HG03196 (cell line): ENCODE results near the gene HSPA4.
"Not testable (repeated sequence)": the region's sequence is repeated elsewhere in the genome, so short reads cannot be mapped to it uniquely, and the experiment has no call there.

Experiments used
- ATAC-seq: cut with Tn5 transposase; IDR thresholded peaks from one replicate; pipeline ENCODE4 v1.9.1; 2021; ENCODE audit not compliant: unreplicated experiment

The HSPA4 gene

GRCh38 chr5:133121611-133122150 lies 69.9 kb downstream of the HSPA4 start:
- no peak for ATAC-seq

- ATAC-seq, result no peak
Observed at GRCh38 chr5:133122711-133123110, 70.9 kb downstream of the HSPA4 start.

GRCh38 chr5:133123297-133123696 lies 71.5 kb downstream of the HSPA4 start:
- ATAC-seq, result no peak

DNA sequence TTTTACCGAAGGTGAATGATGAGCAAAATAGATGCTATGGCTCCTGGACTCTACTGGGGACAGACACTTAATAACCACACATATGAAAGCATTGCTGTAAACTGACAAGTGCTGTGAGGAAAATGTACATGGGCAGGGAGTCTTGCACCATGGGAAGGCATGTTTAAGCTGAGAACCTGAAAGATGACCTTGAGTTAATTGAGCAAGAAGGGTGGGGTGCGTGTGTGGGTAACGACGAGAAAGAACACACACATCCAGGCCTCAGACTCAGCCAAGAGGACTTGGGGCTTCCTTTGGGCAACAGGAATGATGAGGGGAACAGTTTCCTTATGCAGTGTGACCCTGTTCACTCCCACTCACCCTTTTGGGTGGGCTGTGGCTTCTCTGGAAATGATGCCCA lies 73.1 kb downstream of the HSPA4 start:
- ATAC-seq, result no peak

DNA sequence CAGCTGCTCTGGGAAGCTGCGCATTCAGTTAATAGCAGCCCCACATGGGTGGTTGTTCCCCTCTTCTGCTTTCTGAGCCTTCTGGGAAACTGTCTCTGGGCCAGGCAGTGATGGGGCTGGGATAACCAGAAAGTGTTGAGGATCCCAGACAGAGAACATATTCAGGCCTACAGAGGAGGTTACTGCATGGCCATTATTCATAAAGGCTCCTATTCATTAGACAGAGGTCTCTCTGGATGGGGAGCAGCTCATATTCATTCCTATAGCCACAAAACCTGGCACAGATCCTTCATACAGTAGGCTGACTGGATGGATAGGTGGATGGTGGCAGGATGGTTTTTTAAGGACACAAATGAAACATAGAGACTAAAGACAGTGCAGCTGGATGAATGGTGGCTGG lies 76.3 kb downstream of the HSPA4 start:
- ATAC-seq, result no peak

DNA sequence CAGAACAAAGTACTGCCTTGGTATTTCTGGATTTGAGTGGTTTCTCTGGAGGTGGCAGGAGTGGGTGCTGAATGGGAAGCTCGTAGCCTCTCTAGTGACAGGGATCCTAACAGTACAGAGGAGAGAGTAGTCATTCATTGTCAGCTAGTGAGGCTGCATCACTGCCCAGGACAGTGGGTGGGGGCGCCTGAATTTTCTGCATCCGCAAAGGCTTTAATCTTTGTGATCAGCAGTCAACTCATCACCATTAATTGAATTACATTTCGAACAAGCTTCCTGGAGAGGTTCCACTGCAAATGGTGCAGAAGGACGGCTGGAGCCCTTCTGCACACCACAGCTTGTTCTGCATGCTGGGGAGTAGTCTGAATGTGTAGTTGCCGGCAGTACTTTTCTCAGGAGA lies 77.5 kb downstream of the HSPA4 start:
- no peak for ATAC-seq

DNA sequence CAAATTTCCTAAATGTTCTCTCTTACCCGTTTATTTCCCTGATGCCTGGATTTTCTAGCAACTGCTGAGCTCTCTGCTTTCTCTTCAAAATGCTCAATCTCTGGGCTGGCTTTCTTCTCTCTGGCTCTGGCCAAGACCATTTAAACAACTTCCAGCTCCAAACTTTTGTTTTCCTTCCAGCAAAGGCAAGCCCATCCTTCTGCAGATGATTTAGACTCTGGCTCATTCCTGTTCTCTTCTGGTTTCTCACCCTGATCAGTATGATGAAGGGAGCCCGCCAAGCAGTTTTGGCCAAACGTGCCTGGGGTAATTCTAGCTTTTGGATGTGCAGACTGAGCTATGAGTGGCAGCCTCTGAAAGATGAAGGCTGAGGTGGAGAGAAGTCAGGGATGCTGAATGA lies 78.1 kb downstream of the HSPA4 start:
- ATAC-seq, result no peak

DNA sequence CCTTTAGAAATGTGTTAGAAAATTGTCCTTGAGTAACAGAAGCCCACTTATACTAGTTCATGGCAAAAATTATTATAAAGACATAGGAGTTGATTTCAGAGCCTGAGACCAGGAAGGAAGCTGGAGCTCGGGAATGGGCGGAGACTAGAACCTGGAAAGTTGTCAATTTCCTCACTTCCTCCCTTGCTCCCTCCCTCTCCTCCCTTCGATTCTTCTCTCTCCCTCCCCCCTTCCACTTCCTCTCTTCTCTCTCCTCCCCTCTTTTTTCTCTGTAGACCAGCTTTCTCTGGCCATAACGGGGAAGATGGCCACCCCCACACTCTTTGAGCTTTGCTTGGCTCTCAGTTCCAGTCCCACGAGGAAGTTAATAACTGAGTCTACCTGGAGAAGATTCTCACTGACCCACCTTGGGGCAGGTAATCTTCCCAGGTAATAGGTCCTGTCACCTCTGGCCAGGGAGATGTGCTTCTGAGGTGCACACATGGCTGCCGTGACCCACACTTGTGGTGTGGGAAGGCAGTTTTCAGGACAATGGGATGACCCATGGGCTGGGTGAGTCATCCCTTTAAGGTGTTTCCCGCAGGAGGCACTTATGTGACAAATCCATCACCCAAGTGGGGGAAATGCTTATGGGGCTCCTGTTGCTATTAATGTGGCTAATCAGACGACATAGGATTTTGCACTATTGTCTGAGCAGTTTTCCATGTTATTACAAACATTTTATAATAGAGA lies 78.7 kb downstream of the HSPA4 start:
- ATAC-seq, result no peak

DNA sequence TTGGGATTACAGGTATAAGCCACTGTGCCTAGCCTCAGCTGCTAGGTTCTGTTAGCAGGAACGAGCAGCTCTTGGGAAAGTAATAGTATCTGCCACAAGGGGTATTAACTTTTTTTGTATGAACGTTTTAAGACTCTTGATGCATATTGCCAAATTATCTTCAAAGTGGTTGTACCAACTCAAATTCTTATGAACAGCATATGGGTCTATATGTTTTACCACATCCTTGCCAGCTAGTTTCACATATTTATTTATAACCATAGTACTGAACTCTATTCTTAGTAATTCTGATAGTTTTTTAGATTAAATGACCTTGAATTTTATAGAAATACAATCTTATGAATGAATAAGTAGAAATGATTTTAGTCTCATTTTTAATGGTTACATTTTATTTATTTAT lies 80.9 kb downstream of the HSPA4 start:
- no peak for ATAC-seq

DNA sequence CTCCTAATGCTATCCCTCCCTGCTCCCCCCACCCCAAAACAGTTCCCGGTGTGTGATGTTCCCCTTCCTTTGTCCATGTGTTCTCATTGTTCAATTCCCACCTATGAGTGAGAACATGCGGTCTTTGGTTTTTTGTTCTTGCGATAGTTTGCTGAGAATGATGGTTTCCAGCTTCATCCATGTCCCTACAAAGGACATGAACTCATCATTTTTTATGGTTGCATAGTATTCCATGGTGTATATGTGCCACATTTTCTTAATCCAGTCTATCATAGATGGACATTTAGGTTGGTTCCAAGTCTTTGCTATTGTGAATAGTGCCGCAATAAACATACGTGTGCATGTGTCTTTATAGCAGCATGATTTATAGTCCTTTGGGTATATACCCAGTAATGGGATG lies 81.4 kb downstream of the HSPA4 start:
- ATAC-seq, result not testable (repeated sequence)

- not testable (repeated sequence) for ATAC-seq
Observed at GRCh38 chr5:133136890-133137289, 85.1 kb downstream of the HSPA4 start.

- no peak for ATAC-seq
Observed at GRCh38 chr5:133140311-133140710, 88.5 kb downstream of the HSPA4 start.

- no peak for ATAC-seq
Observed at GRCh38 chr5:133141746-133142145, 89.9 kb downstream of the HSPA4 start.

- no peak for ATAC-seq
Observed at GRCh38 chr5:133142782-133143181, 91.0 kb downstream of the HSPA4 start.

- ATAC-seq, result no peak
Observed at GRCh38 chr5:133144245-133144981, 92.6 kb downstream of the HSPA4 start.

GRCh38 chr5:133145436-133146170 lies 93.8 kb downstream of the HSPA4 start:
- ATAC-seq, result no peak

DNA sequence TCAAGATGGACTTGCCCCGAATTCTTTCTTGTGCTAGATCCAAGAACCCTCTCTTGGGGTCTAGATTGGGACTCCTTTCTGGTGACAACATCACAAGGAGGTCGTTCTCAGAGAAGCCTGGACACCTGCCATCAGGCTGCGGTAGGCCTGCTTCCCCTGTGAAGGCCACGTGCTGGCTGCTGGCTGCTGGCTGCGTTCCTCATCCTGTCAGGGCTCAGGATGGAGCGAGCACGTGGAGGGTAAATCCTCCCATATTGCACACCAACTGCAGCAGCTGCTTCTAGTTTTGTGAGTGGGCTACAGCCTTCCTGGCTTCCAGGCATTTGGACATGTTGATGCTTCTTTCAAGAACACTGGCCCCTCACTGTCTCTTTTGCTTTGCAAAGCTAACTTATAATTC lies 95.6 kb downstream of the HSPA4 start:
- no peak for ATAC-seq

GRCh38 chr5:133147815-133148567 lies 96.2 kb downstream of the HSPA4 start:
- ATAC-seq, result no peak

GRCh38 chr5:133149345-133149744 lies 97.5 kb downstream of the HSPA4 start:
- ATAC-seq, result no peak

DNA sequence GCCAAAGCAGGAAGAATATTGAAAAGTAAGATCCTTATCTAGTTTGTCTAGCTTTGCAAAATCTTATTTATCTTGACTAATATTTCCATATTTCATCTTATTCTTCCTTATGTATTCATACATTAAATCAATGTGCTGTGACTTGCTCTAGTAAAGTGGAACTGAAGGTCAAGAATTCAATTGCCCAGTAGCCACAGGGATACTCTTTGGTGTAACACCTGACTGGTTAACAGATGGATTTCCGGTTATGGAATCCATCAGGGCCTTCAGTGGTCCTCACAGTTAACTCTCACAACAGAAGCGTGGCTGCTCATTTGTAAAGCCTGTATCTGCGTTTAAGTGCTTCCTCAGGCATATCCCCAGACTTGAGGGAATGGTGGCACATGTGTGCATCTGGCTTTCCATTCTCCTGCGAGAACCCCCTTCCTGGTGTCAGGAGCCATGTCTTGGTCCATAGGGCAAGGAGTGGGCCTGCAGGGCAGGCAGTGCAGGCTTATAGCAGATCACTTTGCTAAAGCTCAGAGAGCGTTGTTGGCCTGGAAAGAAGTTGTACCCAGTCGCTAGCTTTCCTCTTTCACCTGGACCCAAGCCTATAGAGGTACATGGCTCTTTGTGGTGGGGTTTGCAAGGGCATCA lies 99.2 kb downstream of the HSPA4 start:
- no peak for ATAC-seq
